H1 (cell line): Measurements from ENCODE around the gene CHCHD6. TPM values are rescaled to one million over a fixed set of nuclear protein-coding genes. Genes with fewer than 3 reads are reported as not detected.

Source experiments
- CHD7 ChIP-seq: fragments of 300-600 bp; sonication (generic); IDR thresholded peaks from 2 replicates; pipeline ENCODE4 v1.7.1; 2012; ENCODE audit warnings: low read length, moderate library complexity, mild to moderate bottlenecking, inconsistent platforms; ENCODE audit not compliant: insufficient replicate concordance
- CTCF ChIP-seq, 3 experiments: IDR thresholded peaks; 1 replicate in 2 of 3; 2 replicates in 1 of 3; pipeline versions ENCODE4 v1.5.1 to v1.6.1; 2011; ENCODE audit warnings: low read length in 3 of 3, mild to moderate bottlenecking in 3 of 3, inconsistent platforms in 2 of 3, low read depth in 1 of 3, moderate library complexity in 1 of 3; ENCODE audit not compliant: insufficient read depth in 1 of 3; ENCODE audit errors: control extremely low read depth in 1 of 3
- JUN ChIP-seq: IDR thresholded peaks from 2 replicates; pipeline ENCODE4 v1.6.1; 2011; ENCODE audit warnings: low read depth, mild to moderate bottlenecking, improper control_type of control experiment, low read length
- KDM1A ChIP-seq: fragments of 200-600, 300-600 bp; sonication (generic); IDR thresholded peaks from 2 replicates; pipeline ENCODE4 v1.7.1; 2016; ENCODE audit warnings: mild to moderate bottlenecking, low read length, borderline replicate concordance
- SUZ12 ChIP-seq: fragments of 200-600 bp; sonication (generic); IDR thresholded peaks from 2 replicates; pipeline ENCODE4 v1.6.1; 2012; ENCODE audit warnings: mild to moderate bottlenecking, inconsistent platforms, low read length, moderate library complexity, mixed read lengths
- TEAD4 ChIP-seq: IDR thresholded peaks from 2 replicates; pipeline ENCODE4 v1.6.1; 2012; ENCODE audit warnings: low read depth, low read length, inconsistent platforms, mixed read lengths
- YY1 ChIP-seq: IDR thresholded peaks from 2 replicates; pipeline ENCODE4 v1.6.1; 2011; ENCODE audit warnings: low read depth, mild to moderate bottlenecking, low read length
- ZNF274 ChIP-seq: IDR thresholded peaks from 2 replicates; pipeline ENCODE4 v1.7.0; 2012; ENCODE audit warnings: low read length, borderline replicate concordance; ENCODE audit errors: extremely low read depth
- polyA plus RNA-seq, 7 experiments: library from polyadenylated mRNA; depleted of rRNA in 3 of 7; stranded (reverse) in 5 of 7; unstranded in 2 of 7; fragments of >200 nt in 5 of 7; fragments of 200-250 nt in 2 of 7; gene quantifications; 1 replicate in 5 of 7; 2 replicates in 1 of 7; 4 replicates in 1 of 7; pipeline versions ENCODE4 v1.2.1 to v1.2.3, GENCODE V29; 2011 to 2013; ENCODE audit warnings: missing spikeins in 2 of 7, mixed read lengths in 2 of 7
- total RNA-seq: library from RNA; stranded (reverse); fragmentation: NEBNext Ultra II Directional; extraction: Animal tissue kit (Norgen Biotek cat#: 25700); gene quantifications from 2 replicates; pipeline ENCODE4 v1.2.1, GENCODE V29; 2021

The CHCHD6 gene
- total and polyA plus RNA-seq, 2 of the 8 experiments (the other 6 are each of a cell fraction or from before 2014, with no cell fraction given), result 32.4 to 37.6 TPM

GRCh38 chr3:126935756-126936509 lies 231.9 kb downstream of the CHCHD6 start (continued):
- TF ChIP-seq CHD7 (no peak), YY1 (no peak), ZNF274 (no peak), KDM1A (no peak), JUN (no peak), TEAD4 (no peak), SUZ12 (no peak), CTCF (IDR thresholded peaks at IDR 0.05; ENCODE audit: control extremely low read depth in 1 of 3, insufficient read depth in 1 of 3, low read depth in 1 of 3, low read length in 3 of 3) (no peak)
